Measurements from ENCODE around the gene CCDC106. TPM values are rescaled to one million over a fixed set of nuclear protein-coding genes. Genes with fewer than 3 reads are reported as not detected.

CCDC106 gene
- total RNA-seq, 1 experiment from 2014 or later = 19.9 TPM

GRCh38 chr19:55661826-55662225, 13.8 kb downstream of the CCDC106 start:
- Histone ChIP-seq H2BK120ac (ENCODE audit: low read depth, low read length, poor library complexity, severe bottlenecking) (no peak overlapping the region), H3K14ac (ENCODE audit: insufficient read depth, low read length) (no peak overlapping the region), H3K79me1 (ENCODE audit: insufficient read depth, low read depth, low read length, poor library complexity, severe bottlenecking) (no peaks in the 10 kb centered on the region), H3K27ac (ENCODE audit: insufficient read length, low read depth, low read length) (no peak overlapping the region), H4K5ac (ENCODE audit: insufficient read length, low read depth, low read length) (no peak overlapping the region), H3K9ac (ENCODE audit: extremely low read depth, insufficient read length, low read length) (no peak overlapping the region), H2AFZ (ENCODE audit: low read length) (no peak overlapping the region), H2BK20ac (ENCODE audit: low read depth, low read length, poor library complexity, severe bottlenecking) (no peak overlapping the region), H2BK12ac (ENCODE audit: insufficient read length, low read depth, low read length) (no peak overlapping the region), H3K9me3 (ENCODE audit: control insufficient read depth, low read depth, low read length) (no peaks in the 10 kb centered on the region), H3K79me2 (ENCODE audit: insufficient read depth, low read length) (peaks cover 38% of the 10 kb centered on the region), H3T11ph (ENCODE audit: low read length) (no peak overlapping the region), H3K4ac (ENCODE audit: low read depth, low read length) (no peak overlapping the region), H3K56ac (ENCODE audit: insufficient read length, low read depth, low read length) (no peak overlapping the region), H2BK5ac (ENCODE audit: insufficient read length, low read length) (no peak overlapping the region), H4K20me1 (ENCODE audit: control insufficient read depth, insufficient read depth, insufficient read length) (no peaks in the 10 kb centered on the region), H2BK15ac (ENCODE audit: low read depth, low read length) (no peak overlapping the region), H4K8ac (replicated peaks; ENCODE audit: insufficient read length, low read depth, low read length) (no peak overlapping the region), H3K4me1 (ENCODE audit: insufficient read depth, low read length) (peaks cover 3% of the 10 kb centered on the region; the same call in 1 of the 2 replicates), H2AK5ac (ENCODE audit: insufficient read length, low read length) (no peak overlapping the region), H3K23me2 (ENCODE audit: insufficient read length, low read depth, low read length, poor library complexity, severe bottlenecking) (no peaks in the 10 kb centered on the region), H3K27me3 (ENCODE audit: insufficient read depth, low read length) (no peaks in the 10 kb centered on the region), H3K18ac (ENCODE audit: insufficient read length, low read depth, low read length) (no peak overlapping the region), H4K91ac (ENCODE audit: insufficient read length, low read depth, low read length) (no peak overlapping the region), H3K23ac (ENCODE audit: insufficient read length, low read depth, low read length) (no peak overlapping the region), H3K4me2 (ENCODE audit: insufficient read depth, insufficient read length, low read length) (no peak overlapping the region)
- DNase-seq = no peak
- H3K27ac Mint-ChIP-seq = no peak overlapping the region; a peak in 2 of 7 replicates
- H3K4me1 Mint-ChIP-seq = peaks cover 12 to 17% of the 10 kb centered on the region in 2 experiments
- no peaks in the 10 kb centered on the region for H3K9me3 Mint-ChIP-seq
- peaks cover 63 to 83% (median 74%) of the 10 kb centered on the region in 3 experiments for H3K36me3 Mint-ChIP-seq (ENCODE audit: insufficient read depth in 1 of 3, low read depth in 3 of 3)
- H3K27me3 Mint-ChIP-seq (ENCODE audit: low read depth) = no peaks in the 10 kb centered on the region
- no peak overlapping the region; a peak in 1 of 5 replicates for H3K4me3 Mint-ChIP-seq
- no CpG with 5 or more reads among the region's 7 CpGs for WGBS (ENCODE audit: extremely low coverage, insufficient read length, low lambda C conversion rate)
- TF ChIP-seq CTCF (conservative IDR thresholded peaks at IDR 0.05) = no peak

All from H9 (cell line).